Stimulated activated CD8-positive, alpha-beta memory T cell treated with anti-CD3 and anti-CD28 coated beads, Interleukin-7, amount 100 ng/mL, for 4 hours (primary cell): ENCODE results near the gene CALD1.

Source experiments
- DNase-seq, 2 donors: peaks; one replicate each; pipeline ENCODE4 v3.0.0-alpha.2; 2020; ENCODE audit warnings: low read depth in 2 of 2

The CALD1 gene

DNA sequence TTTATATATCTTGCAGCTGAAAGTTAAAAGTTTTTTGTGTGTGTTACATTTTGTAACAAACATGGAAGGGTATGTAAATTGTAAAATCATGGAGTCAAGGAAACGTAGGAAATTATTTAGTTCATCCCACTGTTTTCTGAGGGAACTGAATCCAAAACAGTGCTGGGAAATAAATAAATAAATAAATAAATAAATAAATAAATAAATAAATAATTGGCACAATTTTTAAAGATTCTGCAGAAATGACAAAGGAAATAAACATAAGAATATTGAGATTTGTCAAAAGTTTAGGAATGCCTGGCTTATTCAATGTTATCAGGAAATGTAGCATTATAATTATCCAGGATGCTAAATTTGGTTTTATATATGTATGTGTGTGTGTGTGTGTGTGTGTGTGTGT, 115.5 kb downstream of the CALD1 start:
- no peak for DNase-seq

DNA sequence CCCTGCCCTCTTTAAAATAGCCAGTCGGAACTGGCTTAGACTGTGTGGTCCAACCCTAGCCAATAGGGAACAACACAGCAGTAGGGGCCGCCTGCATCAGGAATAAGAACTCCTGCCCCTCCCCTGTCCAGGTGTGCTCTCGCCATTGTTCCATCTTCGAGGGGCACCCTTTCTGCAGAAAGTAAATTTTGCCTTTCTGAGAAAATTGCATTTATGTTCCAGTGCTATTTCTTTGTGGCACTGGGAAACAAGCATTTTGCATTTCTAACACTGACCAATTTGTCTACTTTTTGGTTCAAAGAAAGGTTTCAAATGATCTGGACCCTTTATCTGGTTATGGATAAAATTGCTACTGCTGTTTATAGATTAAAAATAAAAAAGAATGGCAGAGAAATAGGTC, 116.6 kb downstream of the CALD1 start:
- no peak for DNase-seq

DNA sequence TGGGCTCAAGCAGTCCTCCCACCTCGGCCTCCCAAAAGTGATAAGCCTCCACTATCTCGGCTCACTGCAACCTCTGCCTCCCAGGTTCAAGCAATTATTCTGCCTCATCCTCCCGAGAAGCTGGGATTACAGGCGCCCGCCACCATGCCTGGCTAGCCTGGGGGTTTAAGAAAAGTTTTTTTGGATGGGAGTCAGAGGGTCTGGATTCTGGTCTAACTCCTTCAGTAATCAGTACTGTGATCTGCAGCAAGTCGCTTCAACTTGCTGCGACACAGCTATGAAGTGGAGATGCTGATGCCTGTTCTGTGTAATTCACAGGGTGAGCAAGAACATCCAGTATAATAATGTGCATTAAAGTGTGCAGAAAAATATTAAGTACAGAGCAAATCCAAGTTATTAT, 118.5 kb downstream of the CALD1 start:
- no peak for DNase-seq

DNA sequence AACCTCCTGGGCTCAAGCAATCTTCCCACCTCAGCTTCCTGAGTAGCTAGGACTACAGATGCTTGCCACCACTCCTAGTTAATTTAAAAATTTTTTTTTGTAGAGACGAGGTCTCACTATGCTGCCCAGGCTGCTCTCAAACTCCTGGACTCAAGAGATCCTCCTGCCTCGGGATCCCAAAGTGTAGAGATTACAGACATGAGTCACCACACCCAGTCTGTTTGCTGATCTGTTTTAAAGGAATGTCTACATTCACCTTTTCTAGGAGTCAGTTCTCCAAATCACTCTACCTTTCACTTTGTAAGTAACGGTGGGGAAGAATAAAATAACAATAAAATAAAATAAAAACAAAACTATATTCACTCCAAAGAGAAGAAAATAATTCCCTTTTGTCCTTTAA, 120.3 kb downstream of the CALD1 start:
- no peak for DNase-seq

DNA sequence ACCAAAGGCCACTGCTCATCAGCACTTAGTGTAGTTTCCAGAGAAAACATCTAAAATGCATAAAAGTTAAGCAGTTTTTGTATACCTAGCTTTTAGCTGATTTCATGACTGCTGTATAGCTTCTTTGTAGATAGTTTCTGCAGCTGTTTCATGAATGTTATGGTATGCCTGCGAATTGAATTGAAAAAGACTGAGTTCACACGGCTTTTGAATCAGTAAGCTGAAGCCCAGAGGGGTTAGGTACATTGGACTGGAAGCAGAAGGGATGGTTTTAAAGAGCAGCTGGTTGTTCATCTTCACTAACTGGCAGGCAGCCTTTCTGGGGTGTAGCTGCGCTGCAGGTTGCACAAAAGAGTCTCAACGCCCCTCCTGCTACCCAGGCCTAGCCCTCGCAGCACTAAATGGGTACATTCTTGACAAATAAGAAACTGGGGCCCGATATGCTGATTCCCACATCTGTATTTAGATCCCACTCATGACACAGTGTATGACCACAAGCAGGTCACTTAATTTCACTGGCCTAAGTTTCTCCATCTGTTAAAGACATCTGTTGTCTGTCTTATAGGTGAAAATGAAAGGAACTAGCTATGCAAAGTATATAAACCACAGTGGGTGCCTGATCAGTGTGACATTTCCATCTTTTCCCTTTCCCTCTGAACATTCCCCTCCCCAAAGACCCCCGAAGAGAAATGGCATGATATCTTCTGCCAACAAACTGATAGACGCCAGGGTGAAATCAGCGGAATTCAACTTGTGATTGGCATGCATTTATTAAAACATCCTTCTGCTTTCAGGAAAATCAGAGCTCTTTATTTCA, 120.9 kb downstream of the CALD1 start:
- no peak for DNase-seq

DNA sequence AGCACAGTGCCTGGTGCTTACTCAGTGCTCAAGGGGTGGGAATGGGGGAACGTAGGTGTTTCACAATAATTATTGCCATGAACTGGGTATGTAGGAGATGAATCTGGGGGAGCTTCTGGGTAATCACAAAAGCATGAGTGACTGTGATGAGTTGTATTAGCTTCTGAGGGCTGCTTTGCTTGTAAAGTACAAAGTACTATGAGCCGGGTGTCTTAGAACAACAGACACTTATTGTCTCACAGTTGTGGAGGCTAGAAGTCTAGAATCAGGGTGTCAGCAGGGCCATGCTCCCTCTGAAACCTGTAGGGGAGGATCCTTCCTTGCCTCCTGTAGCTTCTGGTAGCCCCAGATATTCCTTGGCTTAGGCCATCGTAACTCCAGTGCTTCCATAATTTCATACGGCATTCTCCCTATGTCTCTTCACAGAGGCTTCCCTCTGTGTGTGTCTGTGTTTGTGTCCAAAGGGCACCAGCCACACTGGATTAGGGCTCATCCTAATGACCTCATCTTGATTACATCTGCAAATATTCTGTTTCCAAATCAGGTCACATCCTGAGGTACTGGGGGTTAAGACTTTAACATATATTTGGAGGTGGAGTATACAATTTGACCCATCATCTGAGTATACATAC, 122.1 kb downstream of the CALD1 start:
- no peak for DNase-seq

DNA sequence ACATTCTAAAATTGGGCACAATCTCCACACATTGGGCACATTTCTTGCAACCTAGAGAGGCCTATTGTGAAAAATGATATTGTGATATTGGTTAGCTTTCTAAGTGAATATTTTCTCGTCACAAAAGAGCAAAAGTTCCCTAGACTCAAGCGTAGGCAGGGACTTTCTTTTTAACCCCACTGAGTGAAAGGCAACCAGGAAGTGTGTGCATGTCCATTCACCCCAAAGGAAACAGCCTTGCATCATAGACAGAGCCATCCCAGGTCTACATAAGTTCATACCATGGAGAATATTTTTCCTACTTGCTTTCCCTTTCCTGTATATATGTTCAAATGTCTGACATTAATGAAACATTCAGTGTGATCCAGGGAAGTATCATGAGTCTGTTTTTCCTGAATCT, 122.6 kb downstream of the CALD1 start:
- no peak for DNase-seq

DNA sequence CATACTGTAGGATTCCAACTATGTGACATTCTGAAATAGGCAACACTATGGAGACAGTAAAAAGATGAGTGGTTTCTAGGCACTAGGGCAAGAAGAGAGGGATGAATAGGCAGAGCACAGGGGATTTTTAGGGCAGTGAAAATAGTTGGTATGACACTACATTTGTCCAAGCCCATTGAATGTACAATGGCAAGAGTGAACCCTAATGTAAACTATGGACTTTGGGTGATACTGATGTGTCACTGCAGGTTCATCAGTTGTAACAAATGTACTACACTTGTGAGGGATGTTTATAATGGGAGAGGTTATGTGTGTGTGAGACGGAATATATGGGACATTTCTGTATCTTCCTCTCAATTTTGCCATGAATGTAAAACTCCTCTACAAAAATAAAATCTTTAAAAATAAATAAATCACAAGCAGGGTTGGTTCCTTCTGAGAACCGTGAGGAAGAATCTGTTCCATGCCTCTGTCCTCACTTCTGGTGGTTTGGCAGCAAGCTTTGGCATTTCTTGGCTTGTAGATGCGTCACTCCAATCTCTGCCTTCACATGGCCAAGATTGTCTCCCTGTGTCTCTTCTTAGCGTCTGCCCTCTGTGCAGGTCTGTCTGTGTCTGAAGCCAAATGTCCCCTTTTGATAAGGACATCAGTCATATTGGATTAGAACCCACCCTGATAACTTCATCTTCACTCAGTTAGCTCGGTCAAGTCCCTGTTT, 123.8 kb downstream of the CALD1 start:
- DNase-seq = no peak

DNA sequence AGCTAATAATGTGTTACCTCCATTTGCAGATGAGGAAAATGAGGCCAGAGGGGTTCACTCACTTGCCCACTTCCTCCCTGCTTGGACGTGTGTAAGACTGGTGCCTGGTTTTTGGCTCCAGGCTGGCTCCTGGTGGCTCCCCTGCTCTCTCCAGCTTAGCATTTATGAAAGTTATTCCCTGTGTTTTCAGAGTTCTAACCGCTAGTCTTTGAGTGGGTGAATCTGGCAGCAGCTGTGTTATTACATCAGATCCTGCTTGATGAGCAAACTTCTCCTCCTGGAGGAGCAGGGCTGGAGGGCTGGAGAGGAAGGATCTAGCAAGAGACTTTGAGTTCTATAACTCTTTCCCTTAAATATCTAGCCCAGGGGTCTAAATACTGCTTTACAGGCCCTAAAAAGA, 125.9 kb downstream of the CALD1 start:
- no peak for DNase-seq

DNA sequence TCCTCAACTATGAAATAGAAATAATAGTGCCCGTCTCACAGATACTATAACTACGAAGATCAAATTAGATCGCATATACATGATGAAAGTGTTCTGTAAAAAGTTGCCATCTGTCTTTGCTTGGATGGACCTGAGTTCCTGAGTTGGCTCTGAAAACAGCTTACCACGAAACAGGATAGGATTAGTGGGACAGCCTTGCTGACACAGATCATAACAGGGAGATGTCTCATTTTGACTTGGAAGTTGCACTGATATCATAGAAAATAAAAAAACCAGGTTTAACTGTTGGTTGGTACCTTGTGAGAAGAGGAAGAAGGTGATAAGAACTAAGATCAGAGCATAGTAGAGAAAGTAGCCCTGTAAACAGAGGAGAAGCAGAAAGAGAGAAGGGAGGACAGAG, 127.6 kb downstream of the CALD1 start:
- DNase-seq = no peak

DNA sequence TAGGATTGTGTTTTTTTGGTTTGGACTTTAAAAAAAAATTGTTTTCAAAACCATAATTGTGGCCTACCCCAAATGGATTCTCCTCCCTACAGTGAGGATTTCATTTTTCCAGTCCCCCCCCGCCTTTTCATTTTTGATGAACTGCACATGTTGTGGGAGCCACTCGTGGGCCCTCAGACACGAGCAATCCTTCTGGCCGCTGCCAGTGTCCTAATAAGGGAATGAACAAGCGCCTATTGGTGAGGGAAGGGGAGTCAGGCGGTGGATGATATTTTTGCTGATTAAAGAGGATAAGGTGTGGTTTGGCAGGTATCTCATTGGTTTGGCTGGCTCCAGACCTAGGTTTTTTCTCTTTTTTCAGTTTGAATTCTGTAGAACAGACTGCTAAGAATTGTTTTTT, 128.2 kb downstream of the CALD1 start:
- DNase-seq = no peak

DNA sequence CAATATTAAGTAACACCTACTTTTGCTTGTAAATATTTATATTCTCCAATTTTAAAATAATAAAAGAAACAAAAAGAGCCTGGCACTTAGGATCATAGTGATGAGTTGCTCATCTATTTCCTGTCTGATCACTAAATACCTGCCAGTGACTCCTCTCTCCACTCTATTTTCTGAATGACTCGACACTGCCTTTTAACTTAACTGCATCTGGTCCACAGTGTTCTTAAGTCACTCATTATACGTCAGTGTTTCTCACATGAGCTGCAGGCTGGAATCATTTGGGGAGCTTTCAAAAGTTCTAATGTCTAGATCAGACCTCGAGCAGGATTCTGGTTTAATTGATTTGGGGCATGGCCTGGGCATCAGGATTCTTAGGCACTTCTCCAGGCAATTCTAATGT, 128.9 kb downstream of the CALD1 start:
- no peak for DNase-seq

DNA sequence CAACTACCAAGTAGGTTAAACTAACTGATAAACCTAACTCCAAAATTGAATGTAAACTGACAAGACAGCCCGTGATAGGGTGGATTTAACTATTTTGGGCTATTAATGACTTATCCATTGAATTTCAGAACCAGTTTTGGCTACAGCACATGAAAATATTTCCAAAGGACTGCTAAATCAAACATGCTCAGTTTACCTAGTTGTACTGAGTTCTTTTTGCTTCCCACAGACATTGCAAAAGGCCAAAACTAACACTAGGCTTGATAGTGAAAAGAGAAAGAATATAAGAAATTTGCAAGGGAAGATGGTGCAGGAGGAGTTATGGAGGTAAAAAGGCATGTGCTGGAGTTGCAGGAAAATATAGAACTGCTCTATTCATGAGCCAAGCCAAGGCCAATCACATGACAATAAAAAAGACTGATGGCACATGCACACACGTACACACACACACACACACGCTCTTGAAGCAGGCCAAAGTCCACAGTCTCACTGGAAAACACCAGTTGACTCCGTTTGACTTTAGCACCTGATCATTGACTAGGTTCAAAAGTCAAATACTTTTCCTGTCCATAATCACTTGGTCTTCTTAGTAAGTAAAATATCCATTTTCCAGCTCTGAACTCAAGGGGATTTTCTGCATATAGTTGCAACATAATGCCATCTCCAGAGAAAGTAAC, 130.9 kb downstream of the CALD1 start:
- no peak for DNase-seq

DNA sequence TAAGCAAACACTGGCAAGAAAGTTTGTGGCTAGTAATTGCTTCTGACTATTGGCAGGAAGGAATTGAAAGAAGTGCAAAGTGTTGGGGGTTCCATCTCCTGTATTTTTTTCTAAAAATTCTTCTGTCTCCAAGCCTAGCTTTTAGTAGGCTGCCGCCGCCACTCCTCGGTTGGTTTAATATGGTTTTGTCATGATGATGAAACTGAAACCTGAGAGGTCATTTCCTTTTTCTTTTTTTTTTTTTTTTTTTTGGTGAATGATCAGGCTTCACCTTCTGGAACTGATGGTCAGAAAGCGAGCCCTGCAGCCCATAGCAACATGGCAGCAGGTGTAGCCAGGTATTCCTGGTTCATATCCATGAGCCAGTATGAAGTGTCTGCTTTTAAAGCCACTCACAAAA, 131.5 kb downstream of the CALD1 start:
- DNase-seq = no peak

DNA sequence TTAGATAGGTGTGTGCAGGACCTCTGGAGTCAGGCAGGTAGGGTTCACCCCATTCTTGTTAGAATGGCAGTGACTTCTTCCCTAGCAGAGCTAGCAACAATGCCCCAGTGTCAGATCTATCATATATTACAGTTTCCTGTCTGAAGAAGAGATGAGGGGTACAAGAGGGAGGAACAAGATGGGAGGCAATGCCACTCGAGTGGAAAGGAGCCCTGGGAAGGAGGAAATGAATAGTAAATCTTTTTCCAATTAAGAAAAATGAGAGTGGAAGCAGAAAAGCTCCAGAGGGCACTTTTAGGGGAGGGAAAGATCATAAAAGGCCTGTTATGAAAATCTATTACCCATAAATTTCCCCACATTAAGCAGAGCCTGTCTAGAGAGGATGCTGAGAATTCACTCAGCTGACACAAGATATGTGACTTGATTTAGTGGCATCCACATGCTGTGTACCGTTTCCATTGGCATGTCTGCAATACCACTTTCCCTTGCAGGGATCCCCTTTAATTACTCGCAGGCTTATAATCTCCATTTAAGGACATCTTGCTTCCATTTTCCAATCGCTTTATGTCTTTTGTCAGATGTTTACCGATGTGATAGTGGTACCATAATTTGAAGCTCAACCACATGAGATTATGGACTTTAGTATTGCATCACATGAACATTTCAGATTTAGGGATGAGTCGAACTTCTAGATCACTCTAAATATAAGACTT, 136.9 kb downstream of the CALD1 start:
- DNase-seq = no peak

DNA sequence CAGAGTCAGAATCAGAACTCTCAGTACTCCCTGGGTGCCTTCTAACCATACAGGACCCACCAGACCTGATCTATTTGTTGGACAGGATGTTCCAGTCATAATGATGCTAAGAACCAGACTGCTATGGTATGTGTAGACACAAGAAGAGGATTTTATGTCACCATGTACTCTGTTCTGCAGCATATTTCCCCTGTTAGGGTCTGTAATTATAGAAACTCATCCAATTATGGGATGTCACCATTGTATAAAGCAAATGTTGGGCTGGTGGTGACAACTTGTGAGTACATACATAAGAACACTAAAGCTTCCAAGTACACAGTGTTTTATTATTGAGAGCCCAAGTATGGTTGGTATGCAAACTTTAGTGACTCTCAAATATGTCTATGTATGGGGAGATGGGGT, 139.8 kb downstream of the CALD1 start:
- no peak for DNase-seq

DNA sequence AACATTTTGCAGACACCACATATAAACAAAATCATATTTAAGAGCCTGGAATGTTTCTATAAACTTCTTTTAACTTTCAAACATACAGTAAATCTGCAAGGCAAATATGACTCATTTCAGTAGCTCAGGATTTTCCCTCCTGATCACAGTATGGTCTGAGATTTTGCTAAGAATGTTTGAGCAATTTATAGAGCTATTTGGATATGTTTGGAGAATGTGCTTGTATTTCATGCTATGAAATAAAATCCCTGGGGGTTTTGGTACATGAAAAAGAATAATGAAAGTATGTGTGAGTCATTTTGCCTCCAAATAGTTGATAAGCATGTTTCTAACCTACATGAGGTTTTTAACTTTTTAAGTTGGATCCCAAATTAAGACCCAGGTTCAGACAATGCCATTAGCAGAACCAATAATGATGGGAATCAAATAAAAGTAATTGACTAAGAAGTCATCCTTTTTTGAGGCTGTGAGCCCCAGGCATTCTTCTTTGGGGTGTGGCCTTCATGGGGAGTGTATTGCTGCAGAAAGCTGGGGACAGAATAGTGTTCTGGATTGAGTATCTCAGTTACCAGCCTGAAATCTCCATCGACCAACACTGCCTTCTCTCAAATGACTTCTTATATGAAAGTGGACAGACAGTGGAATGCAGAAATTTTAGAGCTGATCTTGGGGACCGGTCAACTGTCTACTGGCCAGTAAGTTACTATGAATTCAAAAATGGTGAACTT, 140.8 kb downstream of the CALD1 start:
- no peak for DNase-seq

DNA sequence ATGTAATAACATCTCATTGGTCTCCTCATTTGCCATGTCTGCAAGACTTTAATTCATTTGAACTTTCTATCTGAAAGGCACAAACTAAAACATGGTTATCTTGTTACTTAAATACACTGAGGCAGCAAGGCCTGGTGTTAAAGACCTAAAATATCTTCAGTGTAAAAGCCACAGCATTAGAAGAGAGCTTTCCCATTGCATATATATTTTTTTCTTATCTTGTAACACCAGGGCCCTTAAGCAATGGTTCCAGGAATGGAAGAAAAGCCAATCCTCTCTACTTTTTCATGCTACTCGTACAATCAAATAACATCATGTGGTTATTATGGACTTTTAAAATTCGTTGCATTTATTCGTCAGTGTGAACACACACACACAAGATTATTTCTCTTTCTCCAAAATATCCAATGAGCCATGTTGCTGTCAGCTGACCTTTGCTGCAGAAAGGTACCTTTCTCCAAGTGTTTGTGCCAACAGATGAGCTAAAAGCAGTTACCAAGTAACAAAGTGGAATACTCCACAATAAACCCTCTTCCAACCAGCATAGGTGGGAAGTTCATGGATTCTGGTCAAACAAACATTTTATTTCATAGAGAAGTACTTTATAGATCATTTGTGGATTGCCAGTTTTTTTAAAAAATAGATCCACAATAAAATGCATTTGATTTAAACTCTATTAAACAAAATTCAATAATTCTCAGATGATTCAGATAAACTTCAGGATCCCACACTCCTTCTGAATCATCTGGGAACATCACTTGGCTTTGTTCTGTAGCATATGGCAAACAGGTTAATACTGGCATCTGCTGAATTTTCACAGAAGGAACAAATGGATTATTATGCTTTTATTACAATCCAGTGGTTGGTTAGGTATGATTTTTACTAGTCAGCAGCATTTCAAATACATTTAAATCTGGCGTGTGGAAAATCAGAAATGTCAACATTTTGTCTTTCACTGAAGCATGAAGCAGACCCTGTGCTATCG, 143.6 kb downstream of the CALD1 start:
- no peak for DNase-seq

DNA sequence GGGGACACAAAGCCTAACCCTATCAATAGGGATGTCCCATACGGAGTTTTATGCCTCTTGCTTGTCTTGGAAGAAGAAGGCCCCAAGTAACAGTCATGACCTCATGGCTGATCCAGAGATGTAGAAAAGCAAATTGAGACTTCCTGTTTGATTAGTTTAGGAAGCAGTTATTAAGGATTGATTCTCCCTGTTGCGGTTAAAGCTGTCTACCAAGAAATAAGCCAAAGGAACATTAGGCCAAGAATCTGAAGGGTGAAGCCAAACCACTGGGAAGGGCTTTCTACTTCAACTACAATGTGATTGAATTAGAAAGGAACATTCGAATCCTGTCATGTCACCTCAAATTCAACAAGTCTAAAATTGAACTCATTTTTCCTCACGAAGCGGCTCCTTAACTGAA, 146.3 kb downstream of the CALD1 start:
- no peak for DNase-seq

DNA sequence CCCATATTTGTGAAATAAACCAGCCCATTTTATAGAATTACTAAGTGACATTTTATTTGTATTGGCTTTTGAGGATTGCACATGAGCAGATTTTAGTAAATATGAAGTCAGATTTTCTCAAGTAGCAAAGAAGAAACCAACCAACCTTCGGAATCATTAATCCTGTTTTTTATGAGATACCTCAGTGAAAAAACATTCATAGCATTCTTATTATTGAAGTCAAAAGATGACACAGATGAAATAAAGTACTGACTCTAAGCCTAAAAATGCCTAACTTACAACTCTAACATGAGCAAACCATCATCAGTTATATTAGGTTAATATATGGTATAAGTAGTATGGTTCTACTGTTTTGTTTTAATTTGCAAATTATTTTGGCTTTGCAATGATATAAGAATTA, 147.0 kb downstream of the CALD1 start:
- DNase-seq = no peak
